Tibial nerve (tissue), 4 donors: ENCODE data around the gene PTBP1. TPM values are rescaled to one million over a fixed set of nuclear protein-coding genes. Genes with fewer than 3 reads are reported as not detected.
A peak's percentile ranks its signal among the peaks of the same experiment; 100 is the strongest.

ENCODE experiments used
- DNase-seq, 2 donors: peaks; one replicate each; pipeline ENCODE4 v3.0.0-alpha.2; 2019; ENCODE audit warnings: low spot score in 2 of 2
- H3K27ac ChIP-seq, 4 donors: fragments of 200-600 bp; sonication (generic) in 3 of 4; one replicate each; pipeline ENCODE4 v1.5.1; 2017 to 2019; ENCODE audit warnings: mild to moderate bottlenecking in 1 of 4
- H3K27me3 ChIP-seq, 2 donors: fragments of 200-600 bp; sonication (generic) in 1 of 2; one replicate each; pipeline versions ENCODE4 v1.5.1 to v1.6.0; 2017 to 2019
- H3K36me3 ChIP-seq, 3 donors: fragments of 200-600 bp; sonication (generic); one replicate each; pipeline ENCODE4 v1.5.1; 2018 to 2019
- H3K4me1 ChIP-seq, 4 donors: fragments of 200-600 bp; sonication (generic) in 3 of 4; one replicate each; pipeline ENCODE4 v1.5.1; 2017 to 2019
- H3K4me3 ChIP-seq, 4 donors: fragments of 200-600 bp; sonication (generic) in 3 of 4; one replicate each; pipeline ENCODE4 v1.5.1; 2017 to 2019; ENCODE audit warnings: mild to moderate bottlenecking in 1 of 4, moderate library complexity in 1 of 4
- H3K9me3 ChIP-seq, 4 donors: fragments of 200-600 bp; sonication (generic) in 3 of 4; one replicate each; pipeline ENCODE4 v1.5.1; 2017 to 2019
- CTCF ChIP-seq, 5 experiments: fragments of 200-600 bp in 3 of 5; fragments of 450-650 bp in 2 of 5; sonication (generic) in 3 of 5; IDR thresholded peaks; one replicate each; pipeline ENCODE4 v1.5.1; 2016 to 2019; ENCODE audit warnings: antibody characterized with exemption in 5 of 5, mild to moderate bottlenecking in 3 of 5, moderate library complexity in 2 of 5
- EP300 ChIP-seq, 2 donors: sonication (generic); formaldehyde crosslinking; IDR thresholded peaks; one replicate each; pipeline ENCODE4 v1.6.1; 2017; ENCODE audit warnings: antibody characterized with exemption in 2 of 2, mild to moderate bottlenecking in 1 of 2
- POLR2A ChIP-seq, 2 donors: fragments of 450-650 bp; IDR thresholded peaks; one replicate each; pipeline ENCODE4 v1.6.1; 2017; ENCODE audit warnings: antibody characterized with exemption in 2 of 2, mild to moderate bottlenecking in 2 of 2, moderate library complexity in 2 of 2
- WGBS, 2 donors: methylation state at CpG; one replicate each; pipeline ENCODE4 v1.1.5; 2018; 5-methylcytosine and 5-hydroxymethylcytosine counted together
- total RNA-seq, 4 donors: library from RNA; depleted of rRNA; stranded (reverse); fragments of >200 nt; gene quantifications; one replicate each; pipeline ENCODE4 v1.1.0, GENCODE V29; 2016

Gene PTBP1
- total RNA-seq, 4 donors from 2014 or later, result 118 to 205 (median 141) TPM

- Histone ChIP-seq H3K9me3 (no peaks in the 10 kb centered on the region), H3K4me3 (no peak overlapping the region), H3K27me3 (no peaks in the 10 kb centered on the region), H3K27ac (peak overlapping the region in 2 of 4 donors; percentile 64 to 66), H3K4me1 (peaks cover 0 to 54% (median 17%) of the 10 kb centered on the region in 4 donors), H3K36me3 (no peaks in the 10 kb centered on the region)
- no peak for DNase-seq
- TF ChIP-seq EP300 (IDR thresholded peaks at IDR 0.05) (no peak), POLR2A (IDR thresholded peaks at IDR 0.05) (no peak), CTCF (IDR thresholded peaks at IDR 0.05) (no peak)
- WGBS, 2 donors, result 66 to 74% methylated on average over 16 of the region's 16 CpGs
Observed at GRCh38 chr19:792306-792885, 4.9 kb upstream of the PTBP1 start.

- Histone ChIP-seq H3K27me3 (no peaks in the 10 kb centered on the region), H3K9me3 (no peaks in the 10 kb centered on the region), H3K36me3 (no peaks in the 10 kb centered on the region), H3K4me3 (no peak overlapping the region), H3K4me1 (peaks cover 0 to 49% (median 18%) of the 10 kb centered on the region in 4 donors), H3K27ac (no peak overlapping the region)
- TF ChIP-seq CTCF (IDR thresholded peaks at IDR 0.05) (no peak), EP300 (IDR thresholded peaks at IDR 0.05) (no peak), POLR2A (IDR thresholded peaks at IDR 0.05) (no peak)
- DNase-seq, result no peak
- WGBS, 2 donors, result 89% methylated on average over 12 of the region's 12 CpGs
Observed at GRCh38 chr19:793806-794205, 3.4 kb upstream of the PTBP1 start.

GRCh38 chr19:795073-795611 lies 2.1 kb upstream of the PTBP1 start:
- 78 to 84% methylated on average over 28 of the region's 28 CpGs for WGBS, 2 donors
- Histone ChIP-seq H3K4me3 (no peak overlapping the region), H3K36me3 (peaks cover 0 to 2% (median 0%) of the 10 kb centered on the region in 3 donors), H3K9me3 (no peaks in the 10 kb centered on the region), H3K27ac (peak overlapping the region in 2 of 4 donors; percentile 27 to 43), H3K4me1 (peaks cover 0 to 52% (median 25%) of the 10 kb centered on the region in 4 donors), H3K27me3 (no peaks in the 10 kb centered on the region)
- no peak for TF ChIP-seq POLR2A (IDR thresholded peaks at IDR 0.05)
- no peak for TF ChIP-seq CTCF (IDR thresholded peaks at IDR 0.05)
- TF ChIP-seq EP300 (IDR thresholded peaks at IDR 0.05), result no peak
- DNase-seq, result no peak

GRCh38 chr19:795691-796581 lies 1.3 kb upstream of the PTBP1 start:
- H3K9me3 ChIP-seq, result no peaks in the 10 kb centered on the region
- H3K4me3 ChIP-seq, result peak overlapping the region; percentile 51 to 95 (median 64)
- H3K27ac ChIP-seq, result peak overlapping the region; percentile 60 to 100 (median 90)
- H3K27me3 ChIP-seq, result no peaks in the 10 kb centered on the region
- 82 to 84% methylated on average over 27 to 32 of the region's 39 CpGs for WGBS, 2 donors
- TF ChIP-seq POLR2A (IDR thresholded peaks at IDR 0.05) (no peak), EP300 (IDR thresholded peaks at IDR 0.05) (no peak), CTCF (IDR thresholded peaks at IDR 0.05) (no peak)
- H3K4me1 ChIP-seq, result peaks cover 3 to 60% (median 33%) of the 10 kb centered on the region in 4 donors
- DNase-seq, result no peak
- H3K36me3 ChIP-seq, result peaks cover 0 to 10% (median 0%) of the 10 kb centered on the region in 3 donors
